Measurements from ENCODE around the gene ERICH2. TPM values are rescaled to one million over a fixed set of nuclear protein-coding genes. Genes with fewer than 3 reads are reported as not detected.

ERICH2 gene
- total RNA-seq, 2 donors from 2014 or later = 9.6 to 18.3 TPM

DNA sequence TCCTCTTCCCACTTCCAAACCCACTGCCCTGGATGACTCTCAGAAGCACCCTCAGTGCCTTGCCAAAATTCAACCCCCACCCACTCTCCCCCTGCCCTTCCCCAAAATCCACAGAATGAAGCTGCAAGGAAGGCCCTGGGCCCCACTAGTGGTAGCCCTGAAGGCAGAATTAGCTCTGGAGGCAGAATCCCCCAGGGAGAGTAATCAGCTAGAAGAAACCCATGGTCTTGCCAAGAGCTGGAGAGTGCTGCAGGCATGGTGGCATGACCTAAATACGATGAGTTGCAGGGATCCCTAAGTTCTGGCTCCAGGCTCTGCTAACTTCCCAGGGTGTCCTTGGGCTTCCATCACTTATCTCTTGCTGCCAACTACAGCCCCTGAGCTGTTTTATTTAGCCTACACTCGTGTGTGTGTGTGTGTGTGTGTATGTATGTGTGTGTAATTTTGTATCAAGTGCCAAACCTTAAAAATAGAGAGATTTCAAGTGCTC, 54.4 kb downstream of the ERICH2 start:
- no peak overlapping the region for H3K27ac Mint-ChIP-seq
- Histone ChIP-seq H3K36me3 (ENCODE audit: control insufficient read depth, insufficient read depth, low read length) (no peaks in the 10 kb centered on the region), H3K4me1 (ENCODE audit: control insufficient read depth, insufficient read depth, low read length) (no peaks in the 10 kb centered on the region), H3K27me3 (ENCODE audit: control insufficient read depth, insufficient read depth, low read length, poor library complexity, severe bottlenecking) (peaks cover 46% of the 10 kb centered on the region), H3K9ac (ENCODE audit: extremely low read depth, low read length, poor library complexity, severe bottlenecking) (no peak overlapping the region), H3K27ac (ENCODE audit: low read depth, low read length) (no peak overlapping the region), H3K9me3 (ENCODE audit: control insufficient read depth, low read length) (no peaks in the 10 kb centered on the region), H3K4me3 (ENCODE audit: low read length) (no peak overlapping the region)
- DNase-seq = no peak
- H3K4me3 Mint-ChIP-seq = no peak overlapping the region
- H3K27me3 Mint-ChIP-seq (ENCODE audit: insufficient read depth) = peaks cover 62% of the 10 kb centered on the region
- H3K9me3 Mint-ChIP-seq = no peaks in the 10 kb centered on the region
- peaks cover 22% of the 10 kb centered on the region for H3K4me1 Mint-ChIP-seq
- peaks cover 11% of the 10 kb centered on the region for H3K36me3 Mint-ChIP-seq (ENCODE audit: low read depth)
- TF ChIP-seq, protein P1, sequence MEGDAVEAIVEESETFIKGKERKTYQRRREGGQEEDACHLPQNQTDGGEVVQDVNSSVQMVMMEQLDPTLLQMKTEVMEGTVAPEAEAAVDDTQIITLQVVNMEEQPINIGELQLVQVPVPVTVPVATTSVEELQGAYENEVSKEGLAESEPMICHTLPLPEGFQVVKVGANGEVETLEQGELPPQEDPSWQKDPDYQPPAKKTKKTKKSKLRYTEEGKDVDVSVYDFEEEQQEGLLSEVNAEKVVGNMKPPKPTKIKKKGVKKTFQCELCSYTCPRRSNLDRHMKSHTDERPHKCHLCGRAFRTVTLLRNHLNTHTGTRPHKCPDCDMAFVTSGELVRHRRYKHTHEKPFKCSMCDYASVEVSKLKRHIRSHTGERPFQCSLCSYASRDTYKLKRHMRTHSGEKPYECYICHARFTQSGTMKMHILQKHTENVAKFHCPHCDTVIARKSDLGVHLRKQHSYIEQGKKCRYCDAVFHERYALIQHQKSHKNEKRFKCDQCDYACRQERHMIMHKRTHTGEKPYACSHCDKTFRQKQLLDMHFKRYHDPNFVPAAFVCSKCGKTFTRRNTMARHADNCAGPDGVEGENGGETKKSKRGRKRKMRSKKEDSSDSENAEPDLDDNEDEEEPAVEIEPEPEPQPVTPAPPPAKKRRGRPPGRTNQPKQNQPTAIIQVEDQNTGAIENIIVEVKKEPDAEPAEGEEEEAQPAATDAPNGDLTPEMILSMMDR (conservative IDR thresholded peaks at IDR 0.05) = no peak
- WGBS, 2 experiments (ENCODE audit: insufficient coverage in 1 of 2, insufficient read length in 1 of 2) = 75% methylated on average over 2 of the region's 2 CpGs; no CpG with 5 or more reads in 1 of the 2 experiments

DNA sequence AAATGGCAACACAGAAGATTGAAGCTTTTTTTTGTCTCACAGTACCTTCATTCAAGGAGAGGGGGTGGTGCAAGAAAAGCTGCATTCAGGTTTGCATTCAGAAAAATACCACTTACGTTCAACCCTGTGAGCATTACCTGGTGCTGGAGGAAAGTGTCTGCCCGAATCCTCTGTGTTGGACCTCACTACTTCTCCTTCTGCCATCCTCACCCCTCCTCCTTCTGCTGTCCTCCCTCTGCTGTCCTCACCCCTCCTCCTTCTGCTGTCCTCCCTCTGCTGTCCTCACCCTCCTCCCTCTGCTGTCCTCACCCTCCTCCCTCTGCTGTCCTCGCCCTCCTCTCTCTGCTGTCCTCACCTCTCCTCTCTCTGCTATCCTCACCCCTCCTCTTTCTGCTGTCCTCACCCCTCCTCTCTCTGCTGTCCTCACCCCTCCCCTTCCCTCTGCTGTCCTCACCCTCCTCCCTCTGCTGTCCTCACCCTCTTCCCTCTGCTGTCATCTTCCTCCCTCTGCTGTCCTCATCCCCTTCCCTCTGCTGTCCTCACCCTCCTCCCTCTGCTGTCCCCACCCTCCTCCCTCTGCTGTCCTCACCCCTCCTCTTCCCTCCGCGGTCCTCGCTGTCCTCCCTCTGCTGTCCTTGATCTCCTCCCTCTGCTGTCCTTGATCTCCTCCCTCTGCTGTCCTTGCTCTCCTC, 57.8 kb downstream of the ERICH2 start:
- peaks cover 2% of the 10 kb centered on the region for H3K4me1 Mint-ChIP-seq
- Histone ChIP-seq H3K9me3 (ENCODE audit: control insufficient read depth, low read length) (no peaks in the 10 kb centered on the region), H3K27me3 (ENCODE audit: control insufficient read depth, insufficient read depth, low read length, poor library complexity, severe bottlenecking) (peaks cover 12% of the 10 kb centered on the region), H3K36me3 (ENCODE audit: control insufficient read depth, insufficient read depth, low read length) (peaks cover 7% of the 10 kb centered on the region), H3K4me3 (ENCODE audit: low read length) (no peak overlapping the region), H3K9ac (ENCODE audit: extremely low read depth, low read length, poor library complexity, severe bottlenecking) (no peak overlapping the region), H3K27ac (ENCODE audit: low read depth, low read length) (no peak overlapping the region), H3K4me1 (ENCODE audit: control insufficient read depth, insufficient read depth, low read length) (no peaks in the 10 kb centered on the region)
- no peak overlapping the region for H3K27ac Mint-ChIP-seq
- H3K4me3 Mint-ChIP-seq = no peak overlapping the region
- no peak for DNase-seq
- H3K27me3 Mint-ChIP-seq (ENCODE audit: insufficient read depth) = peaks cover 28% of the 10 kb centered on the region
- TF ChIP-seq, protein P1 (conservative IDR thresholded peaks at IDR 0.05) = no peak
- 94 to 96% methylated on average over 6 of the region's 6 CpGs for WGBS, 2 experiments (ENCODE audit: insufficient coverage in 1 of 2, insufficient read length in 1 of 2)
- peaks cover 27% of the 10 kb centered on the region for H3K36me3 Mint-ChIP-seq (ENCODE audit: low read depth)
- H3K9me3 Mint-ChIP-seq = no peaks in the 10 kb centered on the region

DNA sequence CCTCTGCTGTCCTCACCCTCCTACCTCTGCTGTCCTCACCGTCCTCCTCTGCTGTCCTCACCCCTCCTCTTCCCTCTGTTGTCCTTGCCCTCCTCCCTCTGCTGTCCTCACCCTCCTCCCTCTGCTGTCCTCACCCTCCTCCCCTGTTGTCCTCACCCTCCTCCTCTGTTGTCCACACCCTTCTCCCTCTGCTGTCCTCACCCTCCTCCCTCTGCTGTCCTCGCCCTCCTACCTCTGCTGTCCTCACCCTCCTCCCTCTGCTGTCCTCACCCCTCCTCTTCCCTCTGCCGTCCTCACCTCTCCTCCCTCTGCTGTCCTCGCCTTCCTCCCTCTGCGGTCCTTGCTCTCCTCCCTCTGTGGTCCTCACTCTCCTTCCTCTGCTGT, 58.3 kb downstream of the ERICH2 start:
- no peak overlapping the region for H3K9ac ChIP-seq (ENCODE audit: extremely low read depth, low read length, poor library complexity, severe bottlenecking)
- H3K4me1 Mint-ChIP-seq = peaks cover 2% of the 10 kb centered on the region
- H3K4me3 Mint-ChIP-seq = no peak overlapping the region
- no peak overlapping the region for H3K27ac ChIP-seq (ENCODE audit: low read depth, low read length)
- peaks cover 12% of the 10 kb centered on the region for H3K27me3 ChIP-seq (ENCODE audit: control insufficient read depth, insufficient read depth, low read length, poor library complexity, severe bottlenecking)
- peaks cover 25% of the 10 kb centered on the region for H3K27me3 Mint-ChIP-seq (ENCODE audit: insufficient read depth)
- no peaks in the 10 kb centered on the region for H3K9me3 ChIP-seq (ENCODE audit: control insufficient read depth, low read length)
- TF ChIP-seq, protein P1 (conservative IDR thresholded peaks at IDR 0.05) = no peak
- H3K4me1 ChIP-seq (ENCODE audit: control insufficient read depth, insufficient read depth, low read length) = no peaks in the 10 kb centered on the region
- WGBS, 2 experiments (ENCODE audit: insufficient coverage in 1 of 2, insufficient read length in 1 of 2) = 89 to 92% methylated on average over 5 of the region's 5 CpGs
- H3K4me3 ChIP-seq (ENCODE audit: low read length) = no peak overlapping the region
- H3K36me3 Mint-ChIP-seq (ENCODE audit: low read depth) = peaks cover 30% of the 10 kb centered on the region
- H3K9me3 Mint-ChIP-seq = no peaks in the 10 kb centered on the region
- H3K36me3 ChIP-seq (ENCODE audit: control insufficient read depth, insufficient read depth, low read length) = peaks cover 7% of the 10 kb centered on the region
- no peak for DNase-seq
- no peak overlapping the region for H3K27ac Mint-ChIP-seq

Data from endodermal cell (in vitro differentiated cells).